ENCODE data around the gene FBXW2. TPM values are rescaled to one million over a fixed set of nuclear protein-coding genes. Genes with fewer than 3 reads are reported as not detected.

The FBXW2 gene
- total and polyA plus RNA-seq, 10 of the 15 experiments (the other 5 are each of a cell fraction or from before 2014, with no cell fraction given), result 2.9 to 56.9 (median 39.1) TPM

DNA sequence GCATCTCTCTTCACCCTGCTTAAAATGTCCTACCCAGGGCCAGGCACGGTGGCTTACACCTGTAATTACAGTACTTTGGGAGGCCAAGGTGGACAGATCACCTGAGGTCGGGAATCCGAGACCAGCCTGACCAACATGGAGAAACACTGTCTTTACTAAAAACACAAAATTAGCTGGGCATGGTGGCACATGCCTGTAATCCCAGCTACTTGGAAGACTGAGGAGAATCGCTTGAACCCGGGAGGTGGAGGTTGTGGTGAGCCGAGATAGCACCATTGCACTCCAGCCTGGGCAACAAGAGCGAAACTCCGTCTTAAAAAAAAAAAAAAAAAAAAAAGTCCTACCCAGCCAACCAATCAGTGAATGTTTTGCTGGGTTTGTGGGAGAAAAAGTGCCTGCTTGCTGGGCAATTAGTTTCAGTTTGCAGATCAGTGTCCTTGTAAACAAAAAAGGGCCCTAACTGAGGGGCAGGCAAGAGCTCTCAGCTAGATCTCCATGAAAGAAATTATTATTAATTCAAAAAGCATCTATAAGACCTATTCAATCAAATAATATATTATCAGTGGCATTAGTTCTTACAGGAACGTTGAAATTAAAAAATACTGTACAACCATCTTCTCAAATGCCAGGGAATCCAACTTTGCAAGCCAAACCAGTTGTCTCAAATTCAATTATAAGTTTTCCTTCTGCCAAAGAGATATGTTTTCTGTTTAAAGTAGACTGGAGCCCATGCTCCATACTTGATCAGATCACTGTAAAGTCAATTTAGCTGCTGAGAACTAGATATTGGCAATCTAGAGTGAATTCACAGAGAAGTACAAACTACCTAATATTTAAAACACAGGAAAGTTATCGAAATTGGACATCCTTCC is 82.9 kb downstream of the FBXW2 start:
- intact Hi-C loops (cut with micrococcal nuclease; ENCODE audit: unreplicated experiment) (loop anchor here (5.0 kb wide), 1 partner anchor 93 kb away; no protein-coding TSS in a partner anchor), in situ Hi-C loops (cut with MboI) (no loop called here)
- ChIA-PET RAD21 (ENCODE audit: unreplicated experiment) (no interaction called here), CTCF (interaction anchor here (0.7 kb wide), 1 partner anchor 77 kb away, joined by 3 read pairs; no protein-coding TSS in a partner anchor), POLR2A (interaction anchor here (0.7 kb wide), 1 partner anchor 25 kb away, joined by 3 read pairs; no protein-coding TSS in a partner anchor), SMC1A (ENCODE audit: uncharacterized antibody, unreplicated experiment) (no interaction called here)
- TF ChIP-seq STAT3 (IDR thresholded peaks at IDR 0.05; ENCODE audit: low read depth, low read length), result no peak
- peak; percentile 6; the same call in 1 of the 2 replicates for TF ChIP-seq RUNX3 (IDR thresholded peaks at IDR 0.05; ENCODE audit: low read length)
- no peak for TF ChIP-seq SREBF1 (IDR thresholded peaks at IDR 0.05; ENCODE audit: low read length)
- no peak for TF ChIP-seq ZNF207 (IDR thresholded peaks at IDR 0.05; ENCODE audit: borderline replicate concordance)
- TF ChIP-seq GABPA (IDR thresholded peaks at IDR 0.05; ENCODE audit: low read depth), result no peak
- Histone ChIP-seq H3K79me2 (ENCODE audit: control insufficient read depth, insufficient read depth, low read length) (no peaks in the 10 kb centered on the region; the same call in 1 of the 2 replicates), H3K27me3 (replicated peaks in 1 of 2; ENCODE audit: control insufficient read depth in 2 of 2, insufficient read depth in 2 of 2, low read length in 1 of 2) (no peaks in the 10 kb centered on the region), H3K9me3 (replicated peaks; ENCODE audit: control insufficient read depth, insufficient read depth, low read length) (no peaks in the 10 kb centered on the region), H3K4me1 (ENCODE audit: control insufficient read depth, insufficient read depth, low read length) (peaks cover 15% of the 10 kb centered on the region), H3K9ac (ENCODE audit: control insufficient read depth, insufficient read depth, low read length) (no peak overlapping the region), H3K27ac (ENCODE audit: control insufficient read depth, insufficient read depth) (no peak overlapping the region), H3K36me3 (ENCODE audit: control insufficient read depth in 2 of 2, insufficient read depth in 2 of 2, low read length in 1 of 2) (no peaks in the 10 kb centered on the region), H4K20me1 (ENCODE audit: control insufficient read depth, insufficient read depth) (no peaks in the 10 kb centered on the region), H3K4me3 (no peak overlapping the region), H3K4me2 (ENCODE audit: control insufficient read depth, insufficient read depth) (peak overlapping the region; percentile 61), H2AFZ (ENCODE audit: control insufficient read depth, low read depth, low read length) (peak overlapping the region; percentile 43; the same call in 1 of the 2 replicates)
- no peak for FAIRE-seq
- WGBS (ENCODE audit: insufficient coverage, insufficient replicate concordance, low lambda C conversion rate, missing lambda C conversion rate), result 35% methylated on average over 8 of the region's 10 CpGs
- BruUV-seq (replicated peaks), result no TSS peak
- no peak for DNase-seq (ENCODE audit: low read depth, low spot score)
- ATAC-seq, result no peak

Measured in GM12878 (cell line).